HG03175 (cell line): ENCODE measurements around the gene GABPB1.

Experiments used
- ATAC-seq: cut with Tn5 transposase; IDR thresholded peaks from one replicate; pipeline ENCODE4 v1.9.1; 2021; ENCODE audit warnings: mild to moderate bottlenecking, moderate library complexity; ENCODE audit not compliant: unreplicated experiment

The GABPB1 gene

GRCh38 chr15:50247819-50248655 is 107.0 kb downstream of the GABPB1 start:
- ATAC-seq, result peak; percentile 86

GRCh38 chr15:50246631-50247030 is 108.4 kb downstream of the GABPB1 start:
- ATAC-seq, result no peak

GRCh38 chr15:50244959-50245624 is 109.9 kb downstream of the GABPB1 start:
- no peak for ATAC-seq

GRCh38 chr15:50244153-50244552 is 110.8 kb downstream of the GABPB1 start:
- ATAC-seq, result no peak

- ATAC-seq, result no peak
Measured at GRCh38 chr15:50241684-50242450, 113.1 kb downstream of the GABPB1 start.

- no peak for ATAC-seq
Measured at GRCh38 chr15:50238255-50238654, 116.7 kb downstream of the GABPB1 start.

- no peak for ATAC-seq
Measured at GRCh38 chr15:50236433-50236832, 118.6 kb downstream of the GABPB1 start.

GRCh38 chr15:50235794-50236193 is 119.2 kb downstream of the GABPB1 start:
- no peak for ATAC-seq

GRCh38 chr15:50234764-50235163 is 120.2 kb downstream of the GABPB1 start:
- ATAC-seq, result no peak

- ATAC-seq, result no peak
Measured at GRCh38 chr15:50233192-50233736, 121.7 kb downstream of the GABPB1 start.

GRCh38 chr15:50232791-50233190 is 122.2 kb downstream of the GABPB1 start:
- no peak for ATAC-seq

- no peak for ATAC-seq
Measured at GRCh38 chr15:50231761-50232160, 123.2 kb downstream of the GABPB1 start.

- ATAC-seq, result no peak
Measured at GRCh38 chr15:50229336-50229735, 125.7 kb downstream of the GABPB1 start.

GRCh38 chr15:50228866-50229265 is 126.1 kb downstream of the GABPB1 start:
- ATAC-seq, result no peak

GRCh38 chr15:50227076-50227475 is 127.9 kb downstream of the GABPB1 start:
- no peak for ATAC-seq

GRCh38 chr15:50225938-50226337 is 129.1 kb downstream of the GABPB1 start:
- no peak for ATAC-seq
